ENCODE results near the gene LRRC43. TPM values are rescaled to one million over a fixed set of nuclear protein-coding genes. Genes with fewer than 3 reads are reported as not detected.

Gene LRRC43
- polyA plus RNA-seq, 2 of the 4 experiments (the other 2 are of a cell fraction) = 0.09 to 0.14 TPM

- Histone ChIP-seq H3K4me3 (no peak overlapping the region), H3K4me1 (no peaks in the 10 kb centered on the region), H3K4me2 (no peak overlapping the region), H3K27ac (no peak overlapping the region), H3K9me3 (no peaks in the 10 kb centered on the region)
- FAIRE-seq (no peak), ATAC-seq (peak in 1 of 2 experiments; percentile 17; a peak in 3 of 6 replicates), DNase-seq (ENCODE audit: low read depth in 1 of 2, low spot score in 1 of 2) (no peak)
- 85% methylated on average over 21 of the region's 21 CpGs for WGBS (ENCODE audit: missing lambda C conversion rate)
- CTCF ChIA-PET = interaction anchor here (0.9 to 1.6 kb wide), 4 partner anchors 11 to 93 kb away, joined by 3 to 4 read pairs (median 4); no protein-coding TSS in a partner anchor
- no peak for TF ChIP-seq MAZ (IDR thresholded peaks at IDR 0.05; ENCODE audit: borderline replicate concordance, low read depth, low read length)
- no peak for TF ChIP-seq SMC3 (IDR thresholded peaks at IDR 0.05)
- no peak for TF ChIP-seq CBX8 (IDR thresholded peaks at IDR 0.05)
- TF ChIP-seq POLR2AphosphoS2 (conservative IDR thresholded peaks at IDR 0.05; ENCODE audit: low read length) = no peak
- TF ChIP-seq HDAC2 (IDR thresholded peaks at IDR 0.05) = no peak
- no peak for TF ChIP-seq CTCF (IDR thresholded peaks at IDR 0.05)
- no peak for TF ChIP-seq FOSL2 (IDR thresholded peaks at IDR 0.05)
- TF ChIP-seq FOSL2 (CRISPR knock-in tag; IDR thresholded peaks at IDR 0.05) = no peak
- TF ChIP-seq ZC3H11A (IDR thresholded peaks at IDR 0.05) = no peak
- TF ChIP-seq EHMT2 (IDR thresholded peaks at IDR 0.05; ENCODE audit: low read depth) = no peak
- no peak for TF ChIP-seq NFE2L2 (conservative IDR thresholded peaks at IDR 0.05; ENCODE audit: low read length)
- POLR2A ChIA-PET = no interaction called here
Observed at GRCh38 chr12:122147514-122148290, 35.2 kb upstream of the LRRC43 start.

- WGBS (ENCODE audit: missing lambda C conversion rate) = 69% methylated on average over 6 of the region's 6 CpGs
- no peak for FAIRE-seq
- ChIA-PET CTCF (interaction anchor here (0.9 to 1.6 kb wide), 5 partner anchors 10 to 94 kb away, joined by 3 to 4 read pairs (median 4); no protein-coding TSS in a partner anchor), POLR2A (no interaction called here)
- Histone ChIP-seq H3K9me3 (no peaks in the 10 kb centered on the region), H3K27ac (no peak overlapping the region), H3K4me2 (no peak overlapping the region), H3K4me1 (no peaks in the 10 kb centered on the region), H3K4me3 (no peak overlapping the region)
- ATAC-seq = peak; percentile 3 to 9; a peak in 1 of 6 replicates
- DNase-seq (ENCODE audit: low read depth in 1 of 2, low spot score in 1 of 2) = no peak
- no peak for TF ChIP-seq SMC3 (IDR thresholded peaks at IDR 0.05)
- no peak for TF ChIP-seq PBX3 (IDR thresholded peaks at IDR 0.05)
- TF ChIP-seq JUN (IDR thresholded peaks at IDR 0.05) = no peak
- no peak for TF ChIP-seq NPAS2 (CRISPR knock-in tag; IDR thresholded peaks at IDR 0.05; ENCODE audit: borderline replicate concordance)
- no peak for TF ChIP-seq ELK1 (IDR thresholded peaks at IDR 0.05; ENCODE audit: low read depth, low read length)
- no peak for TF ChIP-seq NR3C1 (IDR thresholded peaks at IDR 0.05)
- no peak for TF ChIP-seq CHD2 (IDR thresholded peaks at IDR 0.05; ENCODE audit: low read length, partially characterized antibody)
- TF ChIP-seq FOSL2 (IDR thresholded peaks at IDR 0.05) = no peak
- TF ChIP-seq FOSL2 (CRISPR knock-in tag; IDR thresholded peaks at IDR 0.05) = no peak
- TF ChIP-seq HEYL (CRISPR knock-in tag; IDR thresholded peaks at IDR 0.05) = no peak
- no peak for TF ChIP-seq EHMT2 (IDR thresholded peaks at IDR 0.05; ENCODE audit: low read depth)
Observed at GRCh38 chr12:122148657-122149056, 34.3 kb upstream of the LRRC43 start.

GRCh38 chr12:122150127-122150681, 32.7 kb upstream of the LRRC43 start:
- Histone ChIP-seq H3K4me3 (no peak overlapping the region), H3K27ac (no peak overlapping the region), H3K9me3 (no peaks in the 10 kb centered on the region), H3K4me2 (no peak overlapping the region), H3K4me1 (no peaks in the 10 kb centered on the region)
- ATAC-seq = no peak
- DNase-seq (ENCODE audit: low read depth in 1 of 2, low spot score in 1 of 2) = no peak
- FAIRE-seq = no peak
- POLR2A ChIA-PET = no interaction called here
- 71% methylated on average over 8 of the region's 8 CpGs for WGBS (ENCODE audit: missing lambda C conversion rate)
- CTCF ChIA-PET = interaction anchor here (0.9 to 2.4 kb wide), 4 partner anchors 17 to 174 kb away, joined by 3 to 8 read pairs (median 6); no protein-coding TSS in a partner anchor
- no peak for TF ChIP-seq HEYL (CRISPR knock-in tag; IDR thresholded peaks at IDR 0.05)
- no peak for TF ChIP-seq REST (IDR thresholded peaks at IDR 0.05)
- no peak for TF ChIP-seq JUNB (IDR thresholded peaks at IDR 0.05)
- no peak for TF ChIP-seq MAFK (IDR thresholded peaks at IDR 0.05; ENCODE audit: partially characterized antibody)
- TF ChIP-seq MAX (IDR thresholded peaks at IDR 0.05) = no peak
- TF ChIP-seq HMGXB4 (CRISPR knock-in tag; IDR thresholded peaks at IDR 0.05; ENCODE audit: borderline replicate concordance) = no peak
